HCT116 (cell line): ENCODE data around the gene TM4SF20. TPM values are rescaled to one million over a fixed set of nuclear protein-coding genes. Genes with fewer than 3 reads are reported as not detected.

Source experiments
- ATAC-seq: fragments of 200-7000 bp; cut with Tn5 transposase; 2 replicates; pipeline ENCODE4 v1.9.1; 2020; ENCODE audit warnings: mild to moderate bottlenecking, moderate library complexity
- BruUV-seq: library from RNA; stranded (reverse); fragments of 400-500 nt; replicated peaks from 2 replicates; lab custom pipeline; 2021; lab: Mats Ljungman, UMichigan
- CTCF ChIA-PET: fragments of 300-600 bp; sonication (Branson Sonifier 250); formaldehyde crosslinking; loops from one replicate; lab custom pipeline; 2021; ENCODE audit warnings: antibody characterized with exemption; lab: Charles Lee
- POLR2A ChIA-PET: fragments of 300-600, 350-600 bp; sonication (Branson Sonifier 250); formaldehyde crosslinking; loops from one replicate; lab custom pipeline; 2021; ENCODE audit warnings: antibody characterized with exemption; lab: Charles Lee
- RAD21 ChIA-PET, 2 experiments: fragments of 300-600 bp; sonication (Branson Sonifier 250); formaldehyde crosslinking; loops; one replicate each; lab custom pipeline; 2023; ENCODE audit warnings: low total read pairs in 2 of 2; ENCODE audit not compliant: uncharacterized antibody in 2 of 2, unreplicated experiment in 2 of 2, low non-redundant PET in 1 of 2; lab: Charles Lee
- DNase-seq: peaks from one replicate; pipeline ENCODE4 v3.0.0-alpha.2; 2010; ENCODE audit warnings: low read depth, low spot score
- H2AFZ ChIP-seq: fragments of 200-600 bp; shearing (Covaris generic), sonication (generic); 2 replicates; pipeline ENCODE4 v1.6.1; 2017; ENCODE audit warnings: low read depth, mixed run types, mixed read lengths, antibody characterized with exemption, low read length; ENCODE audit not compliant: poor library complexity, severe bottlenecking
- H3K27ac ChIP-seq: 2 replicates; pipeline ENCODE4 v1.5.1; 2012; ENCODE audit warnings: low read depth, low read length
- H3K27me3 ChIP-seq: fragments of 200-600 bp; sonication (generic); 2 replicates; pipeline ENCODE4 v1.6.1; 2016; ENCODE audit warnings: mixed run types, low read length, mixed read lengths; ENCODE audit not compliant: insufficient read depth
- H3K36me3 ChIP-seq, 2 experiments: fragments of 200-500 bp in 1 of 2; fragments of 200-600 bp in 1 of 2; sonication (Bioruptor generic) in 1 of 2; sonication (generic) in 1 of 2; 2 replicates each; pipeline versions ENCODE4 v1.5.1 to v1.6.1; 2014 to 2016; ENCODE audit warnings: low read length in 2 of 2, inconsistent platforms in 1 of 2, mixed read lengths in 1 of 2, mixed run types in 1 of 2; ENCODE audit not compliant: insufficient read depth in 2 of 2, control insufficient read depth in 1 of 2
- H3K4me1 ChIP-seq, 2 experiments: fragments of 200-600 bp in 1 of 2; sonication (generic) in 1 of 2; 2 replicates each; pipeline versions ENCODE4 v1.5.1 to v1.6.1; 2012 to 2017; ENCODE audit warnings: low read length in 2 of 2, inconsistent platforms in 1 of 2, mild to moderate bottlenecking in 1 of 2, mixed read lengths in 1 of 2, mixed run types in 1 of 2, moderate library complexity in 1 of 2; ENCODE audit not compliant: insufficient read depth in 2 of 2, control insufficient read depth in 1 of 2
- H3K4me2 ChIP-seq: fragments of 200-600 bp; sonication (generic); 2 replicates; pipeline ENCODE4 v1.6.1; 2017; ENCODE audit warnings: mixed run types, low read length, mixed read lengths
- H3K4me3 ChIP-seq, 2 experiments: fragments of 200-600 bp in 1 of 2; sonication (generic) in 1 of 2; replicated peaks in 1 of 2; 2 replicates each; pipeline ENCODE4 v1.5.1; 2011 to 2016; ENCODE audit warnings: low read length in 2 of 2, control low read depth in 1 of 2, low read depth in 1 of 2, mild to moderate bottlenecking in 1 of 2, mixed read lengths in 1 of 2, mixed run types in 1 of 2
- H3K79me2 ChIP-seq: fragments of 200-600 bp; sonication (generic); 2 replicates; pipeline ENCODE4 v1.6.1; 2017; ENCODE audit warnings: mild to moderate bottlenecking, mixed run types, low read length, moderate library complexity, mixed read lengths; ENCODE audit not compliant: insufficient read depth
- H3K9ac ChIP-seq: fragments of 200-600 bp; sonication (generic); 2 replicates; pipeline ENCODE4 v1.6.1; 2016; ENCODE audit warnings: low read length, mixed read lengths
- H3K9me2 ChIP-seq: fragments of 200-600 bp; sonication (generic), shearing (Covaris generic); 2 replicates; pipeline ENCODE4 v1.6.1; 2017; ENCODE audit warnings: mixed run types, mild to moderate bottlenecking, moderate library complexity; ENCODE audit not compliant: insufficient read depth
- H3K9me3 ChIP-seq, 2 experiments: fragments of 200-500 bp in 1 of 2; fragments of 200-600 bp in 1 of 2; sonication (Bioruptor generic) in 1 of 2; sonication (generic) in 1 of 2; 2 replicates each; pipeline ENCODE4 v1.6.1; 2014 to 2017; ENCODE audit warnings: low read length in 2 of 2, mixed read lengths in 2 of 2, inconsistent platforms in 1 of 2, low read depth in 1 of 2, mild to moderate bottlenecking in 1 of 2, mixed run types in 1 of 2, moderate library complexity in 1 of 2; ENCODE audit not compliant: control insufficient read depth in 1 of 2, insufficient read depth in 1 of 2
- H4K20me1 ChIP-seq: fragments of 200-600 bp; sonication (generic), shearing (Covaris generic); 2 replicates; pipeline ENCODE4 v1.6.1; 2017; ENCODE audit warnings: mixed run types, mild to moderate bottlenecking, moderate library complexity; ENCODE audit not compliant: insufficient read depth
- CTCF ChIP-seq, 3 experiments: fragments of 200-600 bp in 1 of 3; sonication (generic) in 1 of 3; IDR thresholded peaks in 2 of 3; conservative IDR thresholded peaks in 1 of 3; 2 replicates each; pipeline ENCODE4 v1.5.1; 2012 to 2017; ENCODE audit warnings: low read depth in 2 of 3, low read length in 2 of 3, antibody characterized with exemption in 1 of 3, borderline replicate concordance in 1 of 3, control low read depth in 1 of 3, mild to moderate bottlenecking in 1 of 3, mixed read lengths in 1 of 3, mixed run types in 1 of 3, moderate library complexity in 1 of 3; ENCODE audit not compliant: insufficient read depth in 1 of 3
- EZH2 ChIP-seq: fragments of 200-600 bp; sonication (generic); IDR thresholded peaks from 2 replicates; pipeline ENCODE4 v1.6.1; 2017; ENCODE audit warnings: antibody characterized with exemption, mixed run types
- FOSL1 ChIP-seq: IDR thresholded peaks from 2 replicates; pipeline ENCODE4 v1.6.1; 2012; ENCODE audit warnings: low read depth
- JUND ChIP-seq: IDR thresholded peaks from 2 replicates; pipeline ENCODE4 v1.6.1; 2012
- MAX ChIP-seq: IDR thresholded peaks from 2 replicates; pipeline ENCODE4 v1.6.1; 2012
- POLR2AphosphoS5 ChIP-seq: IDR thresholded peaks from 2 replicates; pipeline ENCODE4 v1.6.1; 2011; ENCODE audit warnings: mild to moderate bottlenecking, low read depth, low read length, moderate library complexity
- RAD21 ChIP-seq: IDR thresholded peaks from 2 replicates; pipeline ENCODE4 v1.6.1; 2012; ENCODE audit warnings: low read depth, mild to moderate bottlenecking
- REST ChIP-seq: IDR thresholded peaks from 2 replicates; pipeline ENCODE4 v1.6.1; 2012; ENCODE audit warnings: low read depth
- SP1 ChIP-seq: IDR thresholded peaks from 2 replicates; pipeline ENCODE4 v1.6.1; 2012; ENCODE audit warnings: low read depth
- SRF ChIP-seq: IDR thresholded peaks from 2 replicates; pipeline ENCODE4 v1.6.1; 2012; ENCODE audit warnings: low read depth
- ZBTB33 ChIP-seq: IDR thresholded peaks from 2 replicates; pipeline ENCODE4 v1.6.1; 2011; ENCODE audit warnings: mild to moderate bottlenecking, low read length, moderate library complexity; ENCODE audit not compliant: insufficient replicate concordance; ENCODE audit errors: extremely low read depth
- ZFX ChIP-seq: fragments of 450-650 bp; IDR thresholded peaks from 2 replicates; pipeline ENCODE4 v1.6.1; 2017
- intact Hi-C: fragments of 100-400 bp; cut with micrococcal nuclease; formaldehyde crosslinking; loops from 2 replicates; pipeline ENCODE4 v1.10.0; 2022
- total RNA-seq: library from RNA; stranded (reverse); gene quantifications from one replicate; pipeline ENCODE4 v1.2.1, GENCODE V29; 2021; ENCODE audit not compliant: unreplicated experiment

The TM4SF20 gene
- total RNA-seq, 1 experiment from 2014 or later, result not detected

- no TSS peak for BruUV-seq
- RAD21 ChIA-PET, result no interaction called here
- TF ChIP-seq EZH2 (no peak), JUND (no peak), MAX (no peak), CTCF (IDR thresholded peaks at IDR 0.05 in 2 of 3, conservative IDR thresholded peaks at IDR 0.05 in 1 of 3; ENCODE audit: borderline replicate concordance in 1 of 3, insufficient read depth in 1 of 3, low read depth in 2 of 3, low read length in 2 of 3) (no peak), POLR2AphosphoS5 (no peak), RAD21 (no peak)
- DNase-seq (no peak), ATAC-seq (no peak)
- Histone ChIP-seq H3K4me2 (no peak overlapping the region), H3K27me3 (no peaks in the 10 kb centered on the region), H2AFZ (no peak overlapping the region), H3K9me3 (no peaks in the 10 kb centered on the region), H3K9me2 (no peaks in the 10 kb centered on the region), H3K4me1 (no peaks in the 10 kb centered on the region), H3K79me2 (no peaks in the 10 kb centered on the region), H3K9ac (no peak overlapping the region), H4K20me1 (no peaks in the 10 kb centered on the region), H3K36me3 (no peaks in the 10 kb centered on the region), H3K4me3 (no peak overlapping the region), H3K27ac (no peak overlapping the region)
- intact Hi-C loops, result no loop called here
- POLR2A ChIA-PET, result no interaction called here
- CTCF ChIA-PET, result no interaction called here
Observed at GRCh38 chr2:227368574-227368973, 10.5 kb downstream of the TM4SF20 start.

GRCh38 chr2:227367427-227367795, 11.7 kb downstream of the TM4SF20 start:
- no peaks in the 10 kb centered on the region for H3K36me3 ChIP-seq
- intact Hi-C loops, result no loop called here
- H3K9ac ChIP-seq, result no peak overlapping the region
- ATAC-seq (no peak), DNase-seq (no peak)
- no peak overlapping the region for H2AFZ ChIP-seq
- ChIA-PET POLR2A (no interaction called here), CTCF (no interaction called here), RAD21 (no interaction called here)
- no peaks in the 10 kb centered on the region for H3K9me2 ChIP-seq
- no peaks in the 10 kb centered on the region for H4K20me1 ChIP-seq
- no peaks in the 10 kb centered on the region for H3K27me3 ChIP-seq
- H3K4me3 ChIP-seq, result no peak overlapping the region
- no peaks in the 10 kb centered on the region for H3K79me2 ChIP-seq
- H3K27ac ChIP-seq, result no peak overlapping the region
- BruUV-seq, result no TSS peak
- H3K9me3 ChIP-seq, result no peaks in the 10 kb centered on the region
- no peaks in the 10 kb centered on the region for H3K4me1 ChIP-seq
- H3K4me2 ChIP-seq, result no peak overlapping the region
- TF ChIP-seq EZH2 (no peak), ZFX (no peak), SRF (no peak), ZBTB33 (no peak), FOSL1 (no peak), SP1 (no peak), REST (no peak)
